ENCODE results near the gene ORM1.

GRCh38 chr9:114349713-114350480, 27.0 kb downstream of the ORM1 start:
- TF ChIP-seq CTCF (IDR thresholded peaks at IDR 0.05) (no peak), EP300 (IDR thresholded peaks at IDR 0.05) (no peak), POLR2A (IDR thresholded peaks at IDR 0.05) (no peak), POLR2AphosphoS5 (IDR thresholded peaks at IDR 0.05) (no peak)
